ENCODE measurements around the gene INPP5A.
"Not testable (repeated sequence)": the region's sequence is repeated elsewhere in the genome, so short reads cannot be mapped to it uniquely, and the experiment has no call there.

INPP5A gene

GRCh38 chr10:132548106-132548823 is 10.7 kb downstream of the INPP5A start:
- DNase-seq (ENCODE audit: low read depth, low spot score): no peak

- no peak for DNase-seq (ENCODE audit: low read depth, low spot score)
These were observed 11.3 kb downstream of the INPP5A start for GRCh38 chr10:132548869-132549268.

GRCh38 chr10:132549371-132549770 is 11.8 kb downstream of the INPP5A start:
- DNase-seq (ENCODE audit: low read depth, low spot score): no peak

GRCh38 chr10:132550366-132551092 is 12.9 kb downstream of the INPP5A start:
- DNase-seq (ENCODE audit: low read depth, low spot score): no peak

- no peak for DNase-seq (ENCODE audit: low read depth, low spot score)
These were observed 13.7 kb downstream of the INPP5A start for GRCh38 chr10:132551093-132551807.

- no peak for DNase-seq (ENCODE audit: low read depth, low spot score)
These were observed 14.2 kb downstream of the INPP5A start for GRCh38 chr10:132551808-132552130.

GRCh38 chr10:132552635-132553034 is 15.0 kb downstream of the INPP5A start:
- not testable (repeated sequence) for DNase-seq (ENCODE audit: low read depth, low spot score)

GRCh38 chr10:132553568-132553967 is 16.0 kb downstream of the INPP5A start:
- DNase-seq (ENCODE audit: low read depth, low spot score): not testable (repeated sequence)

- no peak for DNase-seq (ENCODE audit: low read depth, low spot score)
These were observed 16.7 kb downstream of the INPP5A start for GRCh38 chr10:132554053-132554990.

GRCh38 chr10:132554991-132555647 is 17.5 kb downstream of the INPP5A start:
- DNase-seq (ENCODE audit: low read depth, low spot score): no peak

- DNase-seq (ENCODE audit: low read depth, low spot score): no peak
These were observed 18.3 kb downstream of the INPP5A start for GRCh38 chr10:132555648-132556575.

- DNase-seq (ENCODE audit: low read depth, low spot score): no peak
These were observed 19.4 kb downstream of the INPP5A start for GRCh38 chr10:132556994-132557441.

GRCh38 chr10:132557696-132558515 is 20.3 kb downstream of the INPP5A start:
- DNase-seq (ENCODE audit: low read depth, low spot score): no peak

GRCh38 chr10:132558516-132559413 is 21.2 kb downstream of the INPP5A start:
- no peak for DNase-seq (ENCODE audit: low read depth, low spot score)

- no peak for DNase-seq (ENCODE audit: low read depth, low spot score)
These were observed 22.0 kb downstream of the INPP5A start for GRCh38 chr10:132559538-132559937.

GRCh38 chr10:132560241-132560731 is 22.7 kb downstream of the INPP5A start:
- no peak for DNase-seq (ENCODE audit: low read depth, low spot score)

- no peak for DNase-seq (ENCODE audit: low read depth, low spot score)
These were observed 24.8 kb downstream of the INPP5A start for GRCh38 chr10:132562177-132562915.
